Esophagus muscularis mucosa (tissue), 4 donors: ENCODE data around the gene DLG1.

Source experiments
- EP300 ChIP-seq: sonication (generic); formaldehyde crosslinking; IDR thresholded peaks from one replicate; pipeline ENCODE4 v1.6.1; 2017; ENCODE audit warnings: antibody characterized with exemption
- POLR2A ChIP-seq: fragments of 450-650 bp; IDR thresholded peaks from one replicate; pipeline ENCODE4 v1.6.1; 2017; ENCODE audit warnings: antibody characterized with exemption, moderate library complexity, mild to moderate bottlenecking, low read depth
- TF ChIP-seq, protein P1 (sequence below), 3 experiments: fragments of 200-600 bp in 2 of 3; fragments of 450-650 bp in 1 of 3; sonication (generic) in 2 of 3; IDR thresholded peaks; one replicate each; pipeline ENCODE4 v1.5.1; 2017 to 2019; ENCODE audit warnings: antibody characterized with exemption in 3 of 3, mild to moderate bottlenecking in 2 of 3, moderate library complexity in 1 of 3

DNA sequence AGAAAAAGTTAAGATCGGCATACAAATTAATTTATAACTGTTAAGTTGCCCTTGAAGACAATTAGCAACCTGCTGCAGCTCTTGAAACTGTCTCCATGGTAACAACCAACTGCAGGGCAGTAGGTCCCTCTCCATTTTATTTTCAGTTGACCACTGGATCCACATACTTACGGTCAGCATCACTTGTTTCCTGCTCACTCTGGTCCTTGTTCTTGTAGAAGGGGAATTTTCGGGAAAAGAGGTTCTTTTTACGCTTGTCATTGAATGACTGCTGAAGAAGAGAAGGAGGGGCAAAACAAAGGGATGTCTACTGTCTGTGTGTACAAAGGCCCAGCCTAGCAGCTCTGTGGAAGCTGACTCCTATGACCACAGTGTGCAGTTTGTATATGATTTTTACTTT, 222.0 kb downstream of the DLG1 start:
- TF ChIP-seq, protein P1, sequence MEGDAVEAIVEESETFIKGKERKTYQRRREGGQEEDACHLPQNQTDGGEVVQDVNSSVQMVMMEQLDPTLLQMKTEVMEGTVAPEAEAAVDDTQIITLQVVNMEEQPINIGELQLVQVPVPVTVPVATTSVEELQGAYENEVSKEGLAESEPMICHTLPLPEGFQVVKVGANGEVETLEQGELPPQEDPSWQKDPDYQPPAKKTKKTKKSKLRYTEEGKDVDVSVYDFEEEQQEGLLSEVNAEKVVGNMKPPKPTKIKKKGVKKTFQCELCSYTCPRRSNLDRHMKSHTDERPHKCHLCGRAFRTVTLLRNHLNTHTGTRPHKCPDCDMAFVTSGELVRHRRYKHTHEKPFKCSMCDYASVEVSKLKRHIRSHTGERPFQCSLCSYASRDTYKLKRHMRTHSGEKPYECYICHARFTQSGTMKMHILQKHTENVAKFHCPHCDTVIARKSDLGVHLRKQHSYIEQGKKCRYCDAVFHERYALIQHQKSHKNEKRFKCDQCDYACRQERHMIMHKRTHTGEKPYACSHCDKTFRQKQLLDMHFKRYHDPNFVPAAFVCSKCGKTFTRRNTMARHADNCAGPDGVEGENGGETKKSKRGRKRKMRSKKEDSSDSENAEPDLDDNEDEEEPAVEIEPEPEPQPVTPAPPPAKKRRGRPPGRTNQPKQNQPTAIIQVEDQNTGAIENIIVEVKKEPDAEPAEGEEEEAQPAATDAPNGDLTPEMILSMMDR (IDR thresholded peaks at IDR 0.05): no peak
- no peak for TF ChIP-seq EP300
- TF ChIP-seq POLR2A: no peak
